Endometrial microvascular endothelial cells (primary cell): ENCODE results near the gene WDR93. TPM values are rescaled to one million over a fixed set of nuclear protein-coding genes. Genes with fewer than 3 reads are reported as not detected.

ENCODE experiments used
- in situ Hi-C: cut with HindIII; loops from 2 replicates; pipeline ENCODE4 v1.10.0; 2017; ENCODE audit warnings: low sequenced_read_pairs, low pct_unique_long_range_greater_than_20kb; ENCODE audit errors: inconsistent ontology term
- total RNA-seq: library from RNA; depleted of rRNA; stranded (reverse); fragments of >200 nt; gene quantifications from one replicate; pipeline ENCODE4 v1.2.3, GENCODE V29; 2015; ENCODE audit errors: inconsistent ontology term

Gene WDR93
- total RNA-seq, 1 donor from 2014 or later, result 0.19 TPM

DNA sequence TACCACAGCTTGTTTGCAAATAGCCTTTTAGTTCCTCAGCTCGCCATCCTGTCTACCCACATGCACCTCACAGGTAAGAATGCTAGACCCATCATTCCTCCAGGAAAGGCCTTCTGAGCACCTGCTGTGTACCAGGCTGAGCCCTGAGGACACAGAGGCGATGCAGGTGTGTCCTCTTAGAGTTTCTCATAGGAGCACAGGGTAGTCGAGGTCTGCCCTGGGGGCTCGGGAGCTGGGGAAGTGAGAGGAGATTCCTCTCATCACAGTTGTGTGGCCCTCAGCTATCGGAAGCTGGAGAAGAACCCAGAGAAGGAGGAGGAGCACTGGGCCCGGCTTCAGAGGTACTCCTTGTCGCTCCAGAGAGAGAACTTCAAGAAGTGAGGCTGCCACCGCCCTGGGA, 52.4 kb downstream of the WDR93 start:
- in situ Hi-C loops, result no loop called here

DNA sequence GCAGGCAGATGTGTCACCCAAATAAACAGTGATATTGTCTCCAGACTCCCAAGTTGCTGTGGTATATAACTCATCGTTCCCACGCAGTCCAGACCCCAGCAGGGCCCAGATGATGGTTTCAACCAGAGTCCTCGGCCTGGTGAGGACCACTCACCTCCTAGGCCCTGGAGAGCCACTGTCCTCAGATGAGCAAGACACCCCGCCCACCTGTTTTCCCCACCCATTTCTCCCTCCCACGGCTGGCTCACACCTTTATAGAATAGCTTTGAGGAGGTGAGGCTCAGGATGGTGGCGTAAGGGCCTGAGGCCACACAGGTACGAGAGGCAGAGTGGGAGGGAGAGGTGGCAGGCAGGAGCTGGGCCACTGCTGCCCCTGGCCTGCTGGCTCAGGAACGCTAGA, 53.0 kb downstream of the WDR93 start:
- in situ Hi-C loops, result no loop called here

DNA sequence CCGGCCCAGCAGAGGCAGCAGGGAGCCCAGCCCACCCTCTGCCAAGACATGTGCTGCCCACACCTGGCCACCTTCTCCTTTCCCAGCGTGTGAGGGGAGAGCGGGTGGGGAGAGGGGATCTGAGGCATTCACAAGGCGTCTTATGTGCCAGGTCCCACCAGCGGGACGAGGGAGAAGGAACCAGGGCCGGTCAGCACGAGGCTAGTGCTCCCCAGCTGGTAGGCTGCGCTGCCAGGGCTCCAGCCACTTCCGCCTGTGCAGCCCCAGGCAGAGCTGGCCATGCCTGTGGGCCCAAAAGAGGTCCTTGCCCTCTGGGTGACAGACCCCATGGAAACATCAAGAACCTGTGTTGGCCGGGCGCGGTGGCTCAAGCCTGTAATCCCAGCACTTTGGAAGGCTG, 54.5 kb downstream of the WDR93 start:
- in situ Hi-C loops, result no loop called here

DNA sequence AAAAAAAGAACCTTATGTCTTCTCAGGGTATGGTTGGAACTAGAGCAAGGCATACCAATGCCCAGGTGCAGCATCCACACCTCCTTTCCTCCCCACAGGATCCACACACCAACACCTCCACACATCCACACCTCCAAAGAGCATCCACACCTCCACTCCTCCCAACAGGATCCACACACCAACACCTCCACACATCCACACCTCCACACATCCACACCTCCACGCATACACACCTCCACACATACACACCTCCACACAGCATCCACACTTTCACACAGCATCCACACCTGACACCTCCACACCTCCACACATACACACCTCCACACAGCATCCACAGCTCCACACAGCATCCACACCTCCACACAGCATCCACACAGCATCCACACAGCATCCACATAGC, 55.2 kb downstream of the WDR93 start:
- in situ Hi-C loops, result no loop called here

DNA sequence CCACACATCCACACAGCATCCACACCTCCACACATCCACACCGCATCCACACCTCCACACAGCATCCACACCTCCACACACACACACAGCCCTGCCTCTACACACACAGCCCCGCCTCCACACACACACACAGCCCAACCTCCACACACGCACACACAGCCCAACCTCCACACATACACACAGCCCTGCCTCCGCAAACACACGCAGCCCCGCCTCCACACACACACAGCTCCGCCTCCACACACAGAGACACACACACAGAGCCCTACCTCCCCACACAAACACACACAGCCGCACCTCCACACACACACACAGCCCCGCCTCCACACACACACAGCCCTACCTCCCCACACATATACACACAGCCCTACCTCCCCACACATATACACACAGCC, 55.8 kb downstream of the WDR93 start:
- in situ Hi-C loops, result no loop called here

DNA sequence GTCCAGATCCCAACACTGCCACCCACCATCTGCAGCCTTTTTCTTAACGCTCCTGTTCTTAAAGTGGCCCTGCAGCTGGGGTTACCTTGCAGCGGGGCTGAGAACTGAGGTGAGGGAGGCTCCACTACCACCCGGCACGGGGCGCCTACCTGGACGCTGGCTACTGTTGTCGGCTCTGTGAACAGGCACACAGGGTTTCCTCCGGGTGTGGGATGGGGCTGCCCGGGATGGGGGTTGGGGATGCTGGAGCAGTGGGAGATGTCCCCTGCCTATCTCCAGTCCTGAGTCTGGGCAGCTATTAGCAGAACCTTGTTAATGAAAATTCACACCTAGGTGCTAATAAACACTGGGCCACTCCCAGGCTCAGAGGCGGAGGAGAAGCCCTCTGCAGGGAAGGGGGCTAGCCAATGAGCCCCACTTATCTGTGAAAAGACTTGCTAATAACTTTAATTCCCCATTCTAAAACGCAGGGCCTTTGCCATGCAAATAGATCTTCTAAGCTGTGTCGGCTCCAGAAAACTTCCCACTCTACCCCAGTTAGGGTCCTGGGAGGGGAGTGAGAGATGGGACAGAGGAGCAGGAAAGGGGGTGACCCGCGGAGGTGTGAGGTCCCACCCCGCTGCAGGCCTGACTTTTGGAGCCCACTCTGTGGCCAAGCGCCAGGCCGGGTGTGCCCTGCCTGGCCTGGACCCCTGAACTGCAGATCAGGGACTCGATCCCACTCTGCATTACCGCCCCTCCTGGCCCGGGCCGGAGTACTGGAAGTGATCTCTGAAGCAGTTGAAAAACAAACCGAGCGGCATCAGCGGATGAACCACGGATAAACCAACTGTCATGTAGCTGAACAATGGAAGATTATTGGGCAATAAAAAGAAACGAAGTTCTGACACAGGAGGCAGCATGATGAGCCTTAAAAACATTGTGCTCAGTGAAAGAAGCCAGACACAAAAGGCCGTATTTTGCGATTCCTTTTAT, 57.4 kb downstream of the WDR93 start:
- in situ Hi-C loops, result no loop called here

DNA sequence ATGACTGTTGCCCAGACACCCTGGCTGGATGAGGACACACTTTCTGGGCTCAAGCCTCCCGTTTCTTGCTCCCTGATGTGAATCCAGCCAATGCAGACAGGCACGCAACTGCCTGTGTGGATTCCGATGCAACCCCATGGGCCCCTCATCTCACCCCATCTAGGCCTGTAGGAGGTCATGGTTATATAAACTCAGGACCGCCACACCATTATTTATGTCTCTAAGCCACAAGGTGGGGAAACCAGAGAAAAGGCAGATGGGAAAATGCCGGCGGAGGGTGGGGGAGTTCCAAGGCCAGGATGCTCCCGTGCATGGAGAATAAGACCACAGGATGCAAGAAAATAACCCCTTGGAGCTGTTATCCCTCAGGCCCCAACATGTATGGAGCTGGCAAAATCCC, 58.4 kb downstream of the WDR93 start:
- in situ Hi-C loops, result no loop called here

DNA sequence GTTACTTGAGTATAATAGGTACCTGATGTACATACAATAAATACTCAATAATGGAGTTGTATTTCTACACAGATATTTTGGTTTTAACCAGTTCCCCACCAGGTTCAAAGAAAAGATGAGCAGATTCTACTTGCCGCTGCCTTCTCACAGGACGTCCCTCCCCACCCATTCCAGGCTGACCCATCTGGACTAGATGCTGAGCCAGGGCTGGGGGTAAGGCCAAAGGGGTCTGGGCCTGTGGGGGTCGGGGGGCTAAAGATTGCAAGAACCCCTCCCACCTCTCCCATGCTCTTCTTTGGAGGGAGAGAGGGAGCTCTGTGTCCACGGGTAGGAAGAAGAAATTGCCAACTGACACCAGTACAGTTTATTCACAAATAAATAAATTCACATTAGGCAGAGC, 58.9 kb downstream of the WDR93 start:
- in situ Hi-C loops, result no loop called here

DNA sequence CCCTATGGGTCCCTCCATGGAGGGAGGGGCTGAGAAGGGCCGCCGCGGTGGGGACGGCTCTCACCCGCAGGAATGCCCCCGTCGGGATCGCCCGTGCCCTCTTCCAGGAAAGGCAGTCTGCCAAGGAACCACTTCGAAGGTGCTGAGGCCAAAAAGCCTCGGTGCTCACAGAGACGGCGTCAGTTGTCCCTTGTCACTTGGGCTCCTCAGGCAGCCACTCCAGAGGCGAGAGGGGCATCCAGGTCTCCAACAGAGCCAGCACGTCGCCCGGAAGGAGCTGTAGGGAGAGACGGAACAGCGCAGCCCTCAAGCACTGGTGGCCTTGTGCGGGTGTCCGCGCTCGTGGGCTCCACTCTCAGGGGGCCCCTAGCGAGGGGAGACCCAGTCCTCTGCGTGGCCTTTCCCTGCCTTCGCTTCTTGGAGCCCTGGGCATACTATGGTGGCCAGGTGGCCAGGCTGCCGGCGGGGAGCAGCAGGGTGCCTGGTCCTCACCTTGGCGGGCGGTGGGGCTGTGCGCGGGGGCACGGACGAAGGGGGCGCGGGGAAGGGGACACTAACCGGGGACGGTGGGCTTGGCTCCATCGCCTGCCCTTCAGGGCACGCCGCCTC, 59.4 kb downstream of the WDR93 start:
- in situ Hi-C loops, result no loop called here

DNA sequence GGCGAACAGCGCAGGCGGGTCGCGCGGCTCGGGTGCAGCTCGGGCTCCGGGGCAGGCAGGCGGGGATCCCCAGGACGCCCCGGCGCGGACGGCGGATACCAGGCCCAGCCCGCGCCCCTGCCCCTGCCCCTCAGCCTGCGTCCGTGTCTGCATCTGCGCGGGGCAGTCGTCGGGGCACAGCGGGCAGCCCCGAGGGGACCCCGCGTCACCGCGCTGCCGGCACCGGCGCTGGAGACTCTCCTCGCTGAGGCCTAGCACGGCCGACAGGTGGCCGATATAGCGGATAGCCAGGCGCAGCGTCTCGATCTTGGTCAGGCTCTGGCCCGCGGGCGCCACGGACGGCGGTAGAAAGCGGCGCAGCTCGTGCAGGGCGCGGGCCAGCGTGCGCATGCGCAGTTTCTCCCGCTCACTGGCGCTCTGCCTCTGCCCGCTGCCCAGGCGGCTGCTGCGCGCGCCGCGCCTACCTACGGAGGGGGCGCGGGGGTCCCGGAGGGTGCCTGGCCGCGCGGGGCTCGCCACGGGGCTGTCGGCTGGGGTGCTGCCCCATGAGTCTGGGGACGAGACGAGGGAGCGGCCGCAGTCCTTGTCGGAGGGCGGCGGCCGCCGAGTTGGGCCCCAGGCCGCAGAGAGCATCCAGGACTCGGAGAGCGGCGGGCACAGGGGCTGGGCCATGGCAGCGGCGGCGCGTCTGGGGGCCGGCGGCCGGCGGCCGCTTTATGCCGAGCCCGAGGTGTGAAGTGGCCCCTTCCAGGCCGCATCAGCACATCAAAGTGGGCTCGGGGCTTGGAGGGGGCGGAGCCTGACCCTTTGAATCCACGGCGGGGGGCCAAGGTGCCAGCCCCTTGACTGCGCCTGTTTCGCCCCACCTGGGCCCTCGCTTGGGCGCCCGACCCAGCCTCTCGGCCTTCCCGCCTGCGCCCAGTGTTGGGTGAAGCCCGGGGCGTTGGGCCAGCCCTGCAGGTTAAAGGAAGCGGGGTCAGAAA, 60.2 kb downstream of the WDR93 start, which contains the start of gene MESP1:
Gene MESP1, minus strand, starts transcription at position 690 of the 983 bp plus-strand sequence. Its CDS starts 18 bp downstream, at position 672.
- in situ Hi-C loops, result no loop called here

DNA sequence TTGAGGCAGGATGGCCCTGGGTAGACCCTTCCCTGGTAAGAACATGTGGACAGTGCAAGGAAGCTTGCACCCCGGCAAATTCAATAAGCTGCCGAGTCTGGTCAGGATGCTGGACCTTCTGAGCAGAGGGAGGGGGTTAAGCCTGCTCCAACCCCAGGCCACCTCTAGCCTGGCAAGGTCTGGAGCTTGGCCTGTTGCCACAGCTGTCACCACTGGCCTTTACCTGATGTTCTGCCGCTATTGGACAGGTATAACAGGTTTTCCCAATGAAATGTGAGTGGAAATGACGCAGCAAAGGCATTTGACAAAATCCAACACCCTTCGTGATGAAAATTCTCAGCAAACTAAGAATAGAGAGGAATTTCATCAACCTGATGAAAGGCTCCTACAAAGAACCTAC, 61.1 kb downstream of the WDR93 start:
- in situ Hi-C loops, result no loop called here

DNA sequence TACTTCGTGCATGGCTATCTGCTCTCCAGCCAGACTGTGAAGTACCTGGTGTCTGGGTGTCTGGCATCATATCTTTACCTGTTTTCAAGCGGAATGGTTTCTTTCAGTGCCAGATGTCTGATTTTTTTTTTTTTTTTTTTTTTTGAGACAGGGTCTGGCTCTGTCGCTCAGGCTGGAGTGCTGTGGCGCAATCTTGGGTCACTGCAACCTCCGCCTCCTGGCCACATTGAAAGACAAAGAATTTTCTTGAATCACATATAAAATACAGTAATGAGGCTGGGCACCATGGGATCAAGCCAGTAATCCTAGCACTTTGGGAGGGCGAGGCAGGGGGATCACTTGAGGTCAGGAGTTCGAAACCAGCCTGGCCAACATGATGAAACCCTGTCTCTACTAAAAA, 63.2 kb downstream of the WDR93 start:
- in situ Hi-C loops, result no loop called here

DNA sequence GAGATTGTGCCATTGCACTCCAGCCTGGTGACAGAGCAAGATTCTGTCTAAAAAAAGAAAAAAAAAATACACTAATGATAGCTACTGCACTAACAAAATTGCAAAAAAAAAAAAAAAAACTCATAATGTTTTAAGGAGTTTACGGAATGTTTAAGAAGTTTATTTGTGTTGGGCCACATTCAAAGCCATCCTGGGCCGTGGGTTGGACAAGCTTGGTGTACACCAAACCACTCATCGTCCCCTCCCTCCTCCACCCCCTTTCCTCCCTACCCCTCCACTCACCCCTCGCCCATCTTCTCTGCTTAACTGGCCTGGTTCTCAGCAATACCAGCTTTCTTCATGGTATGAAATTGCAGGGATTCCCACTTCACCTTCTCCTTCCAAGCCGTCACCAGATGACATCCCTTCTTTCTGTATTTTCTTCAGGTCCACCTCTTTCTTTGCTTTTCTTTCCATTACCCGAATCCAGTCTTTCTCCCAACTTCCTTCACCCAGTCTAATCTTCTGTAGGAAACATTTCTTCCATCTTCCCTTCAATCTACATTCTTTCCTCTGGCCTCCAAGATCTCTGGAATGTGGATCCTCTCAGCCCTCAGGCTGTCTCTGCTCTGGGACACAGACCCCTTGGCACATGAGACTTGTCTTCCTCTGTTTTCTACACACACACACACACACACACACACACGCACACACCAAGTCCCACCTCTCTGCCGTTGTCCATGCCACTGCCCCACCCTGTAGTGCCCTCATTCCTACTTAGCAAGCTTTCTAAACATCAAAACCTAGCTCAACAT, 63.9 kb downstream of the WDR93 start:
- in situ Hi-C loops, result no loop called here

DNA sequence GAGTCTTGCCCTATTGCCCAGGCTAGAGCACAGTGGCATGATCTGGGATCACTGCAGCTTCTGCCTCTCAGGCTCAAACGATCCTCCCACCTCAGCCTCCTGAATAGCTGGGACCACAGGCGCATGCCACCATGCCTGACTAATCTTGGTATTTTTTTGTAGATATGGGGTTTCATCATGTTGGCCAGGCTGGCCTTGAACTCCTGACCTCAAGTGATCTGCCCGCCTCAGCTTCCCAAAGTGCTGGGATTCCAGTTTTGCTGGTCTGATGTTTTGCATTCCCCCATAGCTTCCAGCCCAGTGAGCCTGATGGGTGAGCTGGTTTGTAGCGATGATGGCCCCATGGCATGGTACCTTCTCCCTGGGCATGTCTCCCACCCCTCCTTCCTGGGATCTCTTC, 65.1 kb downstream of the WDR93 start:
- in situ Hi-C loops, result no loop called here

DNA sequence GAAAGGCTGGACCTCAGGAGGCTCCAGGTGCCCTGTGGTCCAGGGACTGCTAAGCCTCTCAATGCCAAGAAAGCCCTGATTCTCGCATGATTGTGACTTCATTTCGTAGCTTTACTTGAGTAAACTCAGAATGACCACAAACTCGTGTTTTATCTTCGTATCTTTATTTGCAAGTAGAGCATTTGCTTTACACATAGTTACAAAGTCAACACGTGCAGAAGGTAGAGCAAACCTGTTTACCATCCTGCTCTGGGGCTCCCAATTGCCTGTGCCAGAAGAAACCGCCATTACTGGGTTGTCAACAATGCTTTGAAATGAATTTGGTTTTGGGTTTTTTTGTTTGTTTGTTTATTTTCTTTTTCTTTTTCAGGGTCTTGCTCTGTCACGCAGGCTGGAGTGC, 66.3 kb downstream of the WDR93 start:
- in situ Hi-C loops, result no loop called here

DNA sequence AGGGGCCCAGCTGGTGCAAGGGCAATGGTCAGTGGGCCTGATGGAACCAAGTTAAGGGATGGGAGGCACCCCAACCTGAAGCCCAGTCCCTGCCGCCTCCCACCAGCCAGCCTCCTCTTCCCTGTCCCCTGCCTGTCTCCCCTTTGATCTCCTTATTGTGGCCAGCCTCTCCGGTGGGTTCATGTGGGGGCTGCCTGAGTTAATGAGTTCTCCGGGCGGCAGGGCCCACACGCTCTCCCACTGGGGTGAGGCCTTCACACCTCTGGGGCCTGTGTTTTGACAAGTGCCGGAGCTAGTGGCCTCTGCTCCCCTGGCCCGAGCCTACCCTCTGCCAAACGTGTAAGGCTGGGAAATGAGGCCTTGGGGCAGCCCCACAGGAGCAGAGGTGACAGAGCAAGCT, 67.7 kb downstream of the WDR93 start:
- in situ Hi-C loops, result no loop called here

DNA sequence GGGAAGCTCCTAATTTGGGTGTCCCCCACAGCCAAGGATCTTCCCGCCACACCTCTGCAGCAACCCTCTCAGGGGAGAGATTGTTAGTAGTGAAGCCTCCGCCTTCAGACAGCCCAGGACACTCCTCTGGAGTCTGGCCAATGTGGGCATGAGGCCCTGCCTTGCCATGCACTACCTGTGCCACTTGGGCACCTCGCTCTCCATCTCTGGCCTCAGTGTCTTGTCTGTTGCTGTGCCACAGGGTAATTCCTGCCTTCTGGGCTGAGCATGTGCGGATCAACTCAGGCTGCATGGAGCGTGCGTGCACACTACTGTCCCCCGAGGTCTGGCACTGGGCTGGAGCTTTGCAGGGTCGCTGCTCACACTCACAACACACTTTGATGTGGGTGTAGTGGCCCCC, 68.4 kb downstream of the WDR93 start:
- in situ Hi-C loops, result no loop called here

DNA sequence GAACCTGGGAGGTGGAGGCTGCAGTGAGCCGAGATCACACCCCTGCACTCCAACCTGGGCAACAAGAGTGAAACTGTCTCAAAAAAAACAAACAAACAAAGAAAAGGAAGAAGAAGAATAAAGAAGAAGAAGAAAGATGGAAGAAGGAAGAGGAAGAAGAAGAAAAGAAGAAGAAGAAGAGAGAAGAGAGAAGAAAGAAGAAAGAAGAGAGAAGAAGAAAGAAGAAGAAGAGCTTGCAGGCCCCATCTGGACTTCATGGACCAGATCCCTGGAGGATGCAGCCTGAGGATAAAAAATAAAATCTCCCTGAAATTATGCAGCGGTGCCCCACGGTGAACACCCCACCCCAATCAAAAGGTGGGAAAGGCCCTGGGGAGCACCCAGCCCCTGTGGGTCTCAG, 69.2 kb downstream of the WDR93 start:
- in situ Hi-C loops, result no loop called here
